ENCODE data around the gene AP2A1.

DNA sequence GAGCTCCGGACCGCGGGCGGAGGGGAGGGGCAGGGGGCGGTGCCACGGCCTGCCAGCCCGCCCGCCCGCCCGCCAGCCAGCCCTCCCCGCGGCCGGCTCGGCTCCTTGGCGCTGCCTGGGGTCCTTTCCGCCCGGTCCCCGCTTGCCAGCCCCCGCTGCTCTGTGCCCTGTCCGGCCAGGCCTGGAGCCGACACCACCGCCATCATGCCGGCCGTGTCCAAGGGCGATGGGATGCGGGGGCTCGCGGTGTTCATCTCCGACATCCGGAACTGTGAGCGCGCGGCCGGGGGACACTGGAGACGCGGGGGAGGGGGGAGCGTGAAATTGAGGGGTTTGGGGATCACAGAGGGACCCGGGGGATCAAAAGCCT lies at the start of gene AP2A1:
- TF ChIP-seq, protein P1, sequence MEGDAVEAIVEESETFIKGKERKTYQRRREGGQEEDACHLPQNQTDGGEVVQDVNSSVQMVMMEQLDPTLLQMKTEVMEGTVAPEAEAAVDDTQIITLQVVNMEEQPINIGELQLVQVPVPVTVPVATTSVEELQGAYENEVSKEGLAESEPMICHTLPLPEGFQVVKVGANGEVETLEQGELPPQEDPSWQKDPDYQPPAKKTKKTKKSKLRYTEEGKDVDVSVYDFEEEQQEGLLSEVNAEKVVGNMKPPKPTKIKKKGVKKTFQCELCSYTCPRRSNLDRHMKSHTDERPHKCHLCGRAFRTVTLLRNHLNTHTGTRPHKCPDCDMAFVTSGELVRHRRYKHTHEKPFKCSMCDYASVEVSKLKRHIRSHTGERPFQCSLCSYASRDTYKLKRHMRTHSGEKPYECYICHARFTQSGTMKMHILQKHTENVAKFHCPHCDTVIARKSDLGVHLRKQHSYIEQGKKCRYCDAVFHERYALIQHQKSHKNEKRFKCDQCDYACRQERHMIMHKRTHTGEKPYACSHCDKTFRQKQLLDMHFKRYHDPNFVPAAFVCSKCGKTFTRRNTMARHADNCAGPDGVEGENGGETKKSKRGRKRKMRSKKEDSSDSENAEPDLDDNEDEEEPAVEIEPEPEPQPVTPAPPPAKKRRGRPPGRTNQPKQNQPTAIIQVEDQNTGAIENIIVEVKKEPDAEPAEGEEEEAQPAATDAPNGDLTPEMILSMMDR (IDR thresholded peaks at IDR 0.05; ENCODE audit: insufficient read depth, low read depth, low read length): no peak
- no peak for TF ChIP-seq EZH2 (IDR thresholded peaks at IDR 0.05; ENCODE audit: insufficient read depth, low read length)

Data from astrocyte (in vitro differentiated cells and primary cell).